GM12872 (cell line): ENCODE measurements around the gene PIN1.

Source experiments
- CTCF ChIP-seq: IDR thresholded peaks from 3 replicates; pipeline ENCODE4 v1.5.1; 2011; ENCODE audit warnings: low read depth, mild to moderate bottlenecking, low read length, moderate library complexity; ENCODE audit not compliant: insufficient read depth

PIN1 gene

GRCh38 chr19:9842834-9843625, 7.9 kb downstream of the PIN1 start:
- no peak for TF ChIP-seq CTCF

DNA sequence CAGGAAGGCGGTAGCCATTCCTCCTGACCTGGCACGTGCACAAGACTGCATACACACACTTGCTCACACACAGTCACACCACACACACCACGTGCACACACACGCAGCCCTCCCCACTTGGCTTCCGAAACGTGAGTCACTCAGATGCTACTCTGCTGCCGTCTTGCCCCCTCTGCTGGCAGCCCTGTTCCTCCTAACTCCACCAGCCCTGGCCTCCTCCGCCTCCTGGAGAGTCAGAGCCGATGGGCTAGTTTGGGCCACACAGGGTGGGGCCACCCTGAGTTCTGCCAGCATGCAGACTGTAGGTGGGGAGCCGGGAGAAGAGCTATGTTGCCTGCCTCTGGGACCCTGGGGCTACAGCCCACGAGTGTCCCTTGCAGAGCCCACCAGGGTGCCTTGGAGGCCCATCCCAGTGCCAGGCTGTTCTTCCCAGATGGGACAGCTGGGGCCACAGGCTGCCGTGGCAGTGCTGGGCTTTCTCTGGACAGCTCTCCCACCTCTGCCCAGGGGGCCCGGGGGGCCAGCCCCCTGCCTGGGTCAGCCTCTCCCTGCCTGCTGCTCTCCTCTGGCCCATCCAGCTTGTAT, 12.1 kb downstream of the PIN1 start:
- 0 out of 3 replicates have a peak, but pooled peaks have one; percentile 16 for TF ChIP-seq CTCF

DNA sequence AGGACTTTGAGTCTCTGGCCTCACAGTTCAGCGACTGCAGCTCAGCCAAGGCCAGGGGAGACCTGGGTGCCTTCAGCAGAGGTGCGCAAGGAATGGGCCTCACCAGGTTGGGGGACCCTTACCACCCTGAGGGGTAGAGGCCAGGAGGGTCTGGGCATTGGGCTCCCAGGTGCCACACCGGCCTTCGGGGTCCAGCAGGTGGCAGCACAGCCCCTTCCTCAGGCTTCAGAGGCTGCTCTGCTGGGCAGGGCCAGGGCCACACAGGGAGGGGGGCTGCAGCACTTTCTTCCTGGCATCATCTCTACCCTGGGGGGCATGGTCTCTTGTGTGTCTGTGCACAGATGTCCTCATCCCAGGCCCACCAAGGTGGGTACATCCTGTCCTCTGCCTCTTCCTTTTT, 12.9 kb downstream of the PIN1 start:
- TF ChIP-seq CTCF: peak; percentile 57

GRCh38 chr19:9848762-9849161, 13.6 kb downstream of the PIN1 start:
- no peak for TF ChIP-seq CTCF

- no peak for TF ChIP-seq CTCF
These were observed 14.7 kb downstream of the PIN1 start for GRCh38 chr19:9849791-9850190.

DNA sequence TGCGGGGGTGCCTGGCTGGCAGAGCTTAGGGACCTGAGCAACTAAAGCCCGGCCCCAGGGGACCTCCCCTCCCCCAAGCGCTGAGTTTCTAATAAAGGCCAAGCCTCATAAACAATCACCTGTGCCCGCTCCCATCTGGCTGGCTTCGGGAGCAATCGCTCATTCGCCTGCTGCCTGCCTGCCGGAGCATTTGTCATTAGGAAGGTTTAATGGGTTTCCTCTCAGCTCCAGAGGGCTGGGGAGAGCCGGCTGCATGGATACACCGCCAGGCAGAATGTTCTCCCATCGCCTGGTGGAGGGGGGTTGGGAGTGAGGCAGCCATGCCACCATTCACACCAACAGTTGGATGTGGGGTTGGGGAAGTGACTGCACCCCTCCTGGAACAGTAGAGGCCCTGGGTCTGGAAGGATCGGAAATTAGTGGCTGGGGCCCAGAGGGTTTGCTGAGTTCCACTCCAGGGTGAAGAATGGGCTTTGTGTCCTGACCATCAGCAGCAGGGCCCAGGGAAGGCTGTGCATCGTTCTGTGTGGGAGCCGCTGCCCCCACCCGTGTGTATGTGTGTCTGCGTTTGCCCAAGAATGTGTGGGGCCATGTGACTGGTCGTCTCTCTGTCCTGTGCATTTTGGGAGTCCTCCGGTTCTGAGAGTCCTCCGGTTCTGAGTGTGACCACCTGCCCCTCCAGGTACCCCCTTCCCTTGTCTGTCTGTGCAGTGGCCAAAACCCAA, 15.3 kb downstream of the PIN1 start:
- no peak for TF ChIP-seq CTCF

DNA sequence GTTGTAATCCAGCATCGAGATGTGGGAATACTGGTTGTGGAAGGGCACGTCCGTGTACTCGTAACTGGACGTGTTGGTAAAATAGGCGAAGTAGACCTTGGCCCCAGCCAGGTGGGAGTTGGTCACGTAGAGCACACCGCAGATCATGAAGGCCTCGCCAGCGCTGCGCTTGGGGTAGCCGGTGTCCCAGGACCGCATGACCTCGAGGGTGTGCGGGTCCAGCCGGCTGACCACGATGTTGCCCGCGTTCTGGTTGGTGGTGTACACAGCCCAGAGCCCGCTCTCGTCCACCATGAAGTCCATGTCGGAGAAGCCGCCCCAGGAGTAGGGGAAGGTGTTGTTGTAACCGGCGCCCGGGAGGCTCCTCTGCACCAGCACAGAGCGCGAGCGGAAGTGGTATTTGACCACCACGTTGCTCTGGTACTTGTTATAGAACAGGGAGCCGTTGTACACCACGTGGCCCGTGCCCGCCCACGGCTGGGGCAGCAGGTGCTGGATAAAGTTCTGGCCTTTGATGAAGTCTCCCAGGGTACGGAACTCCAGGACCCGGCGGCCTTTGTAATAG, 19.2 kb downstream of the PIN1 start:
- TF ChIP-seq CTCF: no peak
